Right kidney (tissue), 1 donor: ENCODE measurements around the gene PRDM7.
"Not testable (repeated sequence)": the region's sequence is repeated elsewhere in the genome, so short reads cannot be mapped to it uniquely, and the experiment has no call there.

Experiments used
- DNase-seq: peaks from one replicate; pipeline ENCODE4 v3.0.0-alpha.2; 2016

Gene PRDM7

GRCh38 chr16:90072442-90073105, 4.6 kb downstream of the PRDM7 start:
- DNase-seq, result no peak

GRCh38 chr16:90070440-90070839, 6.7 kb downstream of the PRDM7 start:
- DNase-seq, result no peak

GRCh38 chr16:90061437-90061836, 15.7 kb downstream of the PRDM7 start:
- DNase-seq, result no peak

GRCh38 chr16:90057738-90058173, 19.4 kb downstream of the PRDM7 start:
- DNase-seq, result no peak

- DNase-seq, result not testable (repeated sequence)
These were observed 20.6 kb downstream of the PRDM7 start for GRCh38 chr16:90056521-90056920.

GRCh38 chr16:90055371-90055770, 21.8 kb downstream of the PRDM7 start:
- no peak for DNase-seq

GRCh38 chr16:90054554-90054953, 22.6 kb downstream of the PRDM7 start:
- no peak for DNase-seq

GRCh38 chr16:90053902-90054500, 23.1 kb downstream of the PRDM7 start:
- no peak for DNase-seq

- DNase-seq, result no peak
These were observed 26.2 kb downstream of the PRDM7 start for GRCh38 chr16:90050969-90051368.

- no peak for DNase-seq
These were observed 28.3 kb downstream of the PRDM7 start for GRCh38 chr16:90048737-90049330.

- DNase-seq, result no peak
These were observed 28.8 kb downstream of the PRDM7 start for GRCh38 chr16:90048347-90048722.

- DNase-seq, result no peak
These were observed 29.3 kb downstream of the PRDM7 start for GRCh38 chr16:90047714-90048346.

- DNase-seq, result peak; percentile 77
These were observed 30.0 kb downstream of the PRDM7 start for GRCh38 chr16:90046971-90047713.

- no peak for DNase-seq
These were observed 30.8 kb downstream of the PRDM7 start for GRCh38 chr16:90046122-90046970.

- no peak for DNase-seq
These were observed 33.0 kb downstream of the PRDM7 start for GRCh38 chr16:90044111-90044551.

GRCh38 chr16:90043526-90043925, 33.6 kb downstream of the PRDM7 start:
- DNase-seq, result no peak

- DNase-seq, result no peak
These were observed 34.1 kb downstream of the PRDM7 start for GRCh38 chr16:90042946-90043514.

- DNase-seq, result no peak
These were observed 35.1 kb downstream of the PRDM7 start for GRCh38 chr16:90041896-90042473.

GRCh38 chr16:90040152-90041023, 36.7 kb downstream of the PRDM7 start:
- no peak for DNase-seq

- DNase-seq, result no peak
These were observed 39.9 kb downstream of the PRDM7 start for GRCh38 chr16:90037276-90037675.
